WTC11 (cell line): ENCODE data around the gene AFF3.

Experiments
- RELA ChIP-seq: sonication (generic); formaldehyde crosslinking; IDR thresholded peaks from 2 replicates; pipeline ENCODE4 v1.8.1; 2022; ENCODE audit warnings: missing genetic modification reagents, mild to moderate bottlenecking, borderline replicate concordance
- TF ChIP-seq, protein P1 (sequence below): fragments of 200-600 bp; IDR thresholded peaks from 2 replicates; pipeline ENCODE4 v1.8.0; 2022; ENCODE audit warnings: antibody characterized with exemption
- TF ChIP-seq, protein P2 (sequence below): sonication (generic); formaldehyde crosslinking; IDR thresholded peaks from 2 replicates; pipeline ENCODE4 v1.8.1; 2023; ENCODE audit warnings: mild to moderate bottlenecking, missing genetic modification reagents
- TF ChIP-seq, protein P3 (sequence below): sonication (generic); formaldehyde crosslinking; IDR thresholded peaks from 2 replicates; pipeline ENCODE4 v1.8.0; 2022; ENCODE audit warnings: mild to moderate bottlenecking, missing genetic modification reagents
- TF ChIP-seq, protein P4 (sequence below): sonication (generic); formaldehyde crosslinking; IDR thresholded peaks from 2 replicates; pipeline ENCODE4 v1.8.1; 2023; ENCODE audit warnings: mild to moderate bottlenecking, missing genetic modification reagents, moderate library complexity

DNA sequence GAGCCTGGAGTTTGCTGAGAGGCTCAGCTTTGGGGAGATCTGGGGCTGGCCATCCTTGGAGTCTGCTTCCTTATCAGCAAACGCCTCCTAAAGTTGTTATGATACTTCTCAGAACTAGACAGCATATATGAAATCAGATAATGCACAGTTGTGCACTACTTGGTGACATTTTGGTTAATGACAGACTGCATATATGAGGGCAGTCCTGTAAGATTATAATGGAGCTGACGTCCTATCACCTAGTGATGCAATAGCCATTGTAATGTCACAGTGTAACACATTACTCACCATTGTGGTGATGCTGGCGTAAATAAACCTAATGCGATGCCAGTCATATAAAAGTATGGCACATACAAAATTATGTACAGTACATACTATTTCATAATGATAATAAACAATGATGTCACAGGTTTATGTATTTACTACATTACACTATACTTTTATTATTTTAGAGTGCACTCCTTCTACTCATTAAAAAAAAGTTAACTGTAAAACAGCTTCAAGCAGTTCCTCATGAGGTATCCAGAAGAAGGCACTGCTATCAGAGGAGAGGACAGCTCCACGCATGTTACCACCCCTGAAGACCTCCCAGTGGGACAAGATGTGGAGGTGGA lies 354.5 kb downstream of the AFF3 start:
- TF ChIP-seq, protein P1, sequence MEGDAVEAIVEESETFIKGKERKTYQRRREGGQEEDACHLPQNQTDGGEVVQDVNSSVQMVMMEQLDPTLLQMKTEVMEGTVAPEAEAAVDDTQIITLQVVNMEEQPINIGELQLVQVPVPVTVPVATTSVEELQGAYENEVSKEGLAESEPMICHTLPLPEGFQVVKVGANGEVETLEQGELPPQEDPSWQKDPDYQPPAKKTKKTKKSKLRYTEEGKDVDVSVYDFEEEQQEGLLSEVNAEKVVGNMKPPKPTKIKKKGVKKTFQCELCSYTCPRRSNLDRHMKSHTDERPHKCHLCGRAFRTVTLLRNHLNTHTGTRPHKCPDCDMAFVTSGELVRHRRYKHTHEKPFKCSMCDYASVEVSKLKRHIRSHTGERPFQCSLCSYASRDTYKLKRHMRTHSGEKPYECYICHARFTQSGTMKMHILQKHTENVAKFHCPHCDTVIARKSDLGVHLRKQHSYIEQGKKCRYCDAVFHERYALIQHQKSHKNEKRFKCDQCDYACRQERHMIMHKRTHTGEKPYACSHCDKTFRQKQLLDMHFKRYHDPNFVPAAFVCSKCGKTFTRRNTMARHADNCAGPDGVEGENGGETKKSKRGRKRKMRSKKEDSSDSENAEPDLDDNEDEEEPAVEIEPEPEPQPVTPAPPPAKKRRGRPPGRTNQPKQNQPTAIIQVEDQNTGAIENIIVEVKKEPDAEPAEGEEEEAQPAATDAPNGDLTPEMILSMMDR: no peak
- TF ChIP-seq, protein P2, sequence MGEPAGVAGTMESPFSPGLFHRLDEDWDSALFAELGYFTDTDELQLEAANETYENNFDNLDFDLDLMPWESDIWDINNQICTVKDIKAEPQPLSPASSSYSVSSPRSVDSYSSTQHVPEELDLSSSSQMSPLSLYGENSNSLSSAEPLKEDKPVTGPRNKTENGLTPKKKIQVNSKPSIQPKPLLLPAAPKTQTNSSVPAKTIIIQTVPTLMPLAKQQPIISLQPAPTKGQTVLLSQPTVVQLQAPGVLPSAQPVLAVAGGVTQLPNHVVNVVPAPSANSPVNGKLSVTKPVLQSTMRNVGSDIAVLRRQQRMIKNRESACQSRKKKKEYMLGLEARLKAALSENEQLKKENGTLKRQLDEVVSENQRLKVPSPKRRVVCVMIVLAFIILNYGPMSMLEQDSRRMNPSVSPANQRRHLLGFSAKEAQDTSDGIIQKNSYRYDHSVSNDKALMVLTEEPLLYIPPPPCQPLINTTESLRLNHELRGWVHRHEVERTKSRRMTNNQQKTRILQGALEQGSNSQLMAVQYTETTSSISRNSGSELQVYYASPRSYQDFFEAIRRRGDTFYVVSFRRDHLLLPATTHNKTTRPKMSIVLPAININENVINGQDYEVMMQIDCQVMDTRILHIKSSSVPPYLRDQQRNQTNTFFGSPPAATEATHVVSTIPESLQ: no peak
- TF ChIP-seq, protein P3, sequence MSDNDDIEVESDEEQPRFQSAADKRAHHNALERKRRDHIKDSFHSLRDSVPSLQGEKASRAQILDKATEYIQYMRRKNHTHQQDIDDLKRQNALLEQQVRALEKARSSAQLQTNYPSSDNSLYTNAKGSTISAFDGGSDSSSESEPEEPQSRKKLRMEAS (CRISPR knock-in tag): no peak
- TF ChIP-seq, protein P4, sequence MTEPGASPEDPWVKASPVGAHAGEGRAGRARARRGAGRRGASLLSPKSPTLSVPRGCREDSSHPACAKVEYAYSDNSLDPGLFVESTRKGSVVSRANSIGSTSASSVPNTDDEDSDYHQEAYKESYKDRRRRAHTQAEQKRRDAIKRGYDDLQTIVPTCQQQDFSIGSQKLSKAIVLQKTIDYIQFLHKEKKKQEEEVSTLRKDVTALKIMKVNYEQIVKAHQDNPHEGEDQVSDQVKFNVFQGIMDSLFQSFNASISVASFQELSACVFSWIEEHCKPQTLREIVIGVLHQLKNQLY (CRISPR knock-in tag): no peak
- no peak for TF ChIP-seq RELA
